ENCODE measurements around the gene CDC42SE2.
A peak's percentile ranks its signal among the peaks of the same experiment; 100 is the strongest.
"Not testable (repeated sequence)": the region's sequence is repeated elsewhere in the genome, so short reads cannot be mapped to it uniquely, and the experiment has no call there.

Gene CDC42SE2

GRCh38 chr5:131328536-131329285 is 64.9 kb downstream of the CDC42SE2 start:
- peak in 1 of 2 experiments; percentile 21 for DNase-seq

GRCh38 chr5:131329286-131329560 is 65.4 kb downstream of the CDC42SE2 start:
- no peak for DNase-seq

- DNase-seq, result no peak
Observed at GRCh38 chr5:131330031-131330430, 66.2 kb downstream of the CDC42SE2 start.

GRCh38 chr5:131335756-131336155 is 71.9 kb downstream of the CDC42SE2 start:
- not testable (repeated sequence) for DNase-seq

GRCh38 chr5:131336801-131337200 is 72.9 kb downstream of the CDC42SE2 start:
- DNase-seq, result not testable (repeated sequence)

- DNase-seq, result not testable (repeated sequence)
Observed at GRCh38 chr5:131337240-131338050, 73.6 kb downstream of the CDC42SE2 start.

- DNase-seq, result no peak
Observed at GRCh38 chr5:131338051-131338453, 74.2 kb downstream of the CDC42SE2 start.

GRCh38 chr5:131344288-131344687 is 80.4 kb downstream of the CDC42SE2 start:
- DNase-seq, result not testable (repeated sequence)

- DNase-seq, result not testable (repeated sequence)
Observed at GRCh38 chr5:131346204-131346603, 82.4 kb downstream of the CDC42SE2 start.

GRCh38 chr5:131353991-131354390 is 90.1 kb downstream of the CDC42SE2 start:
- DNase-seq, result no peak

GRCh38 chr5:131355971-131356528 is 92.2 kb downstream of the CDC42SE2 start:
- no peak for DNase-seq

GRCh38 chr5:131356619-131357018 is 92.8 kb downstream of the CDC42SE2 start:
- no peak for DNase-seq

GRCh38 chr5:131357739-131358561 is 94.1 kb downstream of the CDC42SE2 start:
- DNase-seq, result no peak

GRCh38 chr5:131361677-131362315 is 97.9 kb downstream of the CDC42SE2 start:
- DNase-seq, result no peak

- DNase-seq, result no peak
Observed at GRCh38 chr5:131363811-131364506, 100.1 kb downstream of the CDC42SE2 start.

- no peak for DNase-seq
Observed at GRCh38 chr5:131364507-131365050, 100.7 kb downstream of the CDC42SE2 start.

- no peak for DNase-seq
Observed at GRCh38 chr5:131366428-131366827, 102.6 kb downstream of the CDC42SE2 start.

GRCh38 chr5:131367219-131367860 is 103.5 kb downstream of the CDC42SE2 start:
- DNase-seq, result no peak

- no peak for DNase-seq
Observed at GRCh38 chr5:131368866-131369265, 105.0 kb downstream of the CDC42SE2 start.

GRCh38 chr5:131369558-131369957 is 105.7 kb downstream of the CDC42SE2 start:
- DNase-seq, result no peak

- no peak for DNase-seq
Observed at GRCh38 chr5:131371835-131372234, 108.0 kb downstream of the CDC42SE2 start.

Measured in SW 1271 (cell line).